Measurements from ENCODE around the gene CCDC3.
"Not testable (repeated sequence)": the region's sequence is repeated elsewhere in the genome, so short reads cannot be mapped to it uniquely, and the experiment has no call there.

Gene CCDC3
- 0 to 1.7 (median 1.1) reads per million in 4 experiments for total RNA-seq

DNA sequence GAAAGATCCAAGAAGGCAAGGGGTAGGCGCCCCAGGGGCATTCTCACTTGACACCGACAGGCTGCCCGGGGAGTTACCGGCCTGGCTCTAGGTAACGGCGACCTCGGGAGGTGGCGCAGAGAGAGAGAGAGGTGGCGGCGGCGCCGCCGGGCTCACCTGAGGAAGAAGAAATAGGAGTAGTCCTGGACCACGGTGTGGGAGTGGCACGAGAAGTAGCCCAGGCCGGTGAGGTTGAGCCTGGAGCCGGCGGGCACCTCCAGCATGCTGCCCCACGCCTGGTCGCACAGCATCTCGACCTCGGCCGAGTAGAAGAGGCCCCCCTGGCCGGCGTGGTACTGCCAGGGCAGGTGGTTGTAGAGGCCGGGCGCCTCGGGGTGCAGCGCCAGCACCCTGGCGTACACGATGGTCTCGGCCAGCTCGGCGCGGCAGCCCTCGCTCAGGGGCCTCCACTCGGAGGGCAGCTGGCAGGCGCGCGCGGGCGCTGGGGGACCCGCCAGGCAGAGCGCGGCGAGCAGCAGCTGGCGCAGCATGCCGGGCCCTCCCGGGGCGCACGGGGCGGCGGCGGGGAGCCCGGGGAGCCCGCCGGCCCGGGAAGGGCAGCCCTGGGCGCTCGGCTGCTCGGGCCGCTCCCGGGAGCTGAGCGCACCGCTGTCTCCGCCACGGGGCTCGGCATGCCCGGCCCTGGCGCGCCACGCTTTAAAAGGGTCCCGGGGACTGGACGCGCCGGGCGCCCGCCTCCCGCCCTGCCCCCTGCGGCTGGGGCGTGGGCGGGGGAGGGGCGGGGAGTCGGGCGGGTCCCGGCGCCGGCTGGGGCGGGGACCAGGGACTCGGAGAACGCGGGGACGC is at the start of gene CCDC3:
Gene CCDC3, minus strand, starts transcription at position 673 of the 846 bp plus-strand sequence. Its CDS starts 143 bp downstream, at position 530.
- DNase-seq: no peak

- no peak for DNase-seq
These were observed 49.7 kb upstream of the CCDC3 start for GRCh38 chr10:13051126-13051694.

GRCh38 chr10:13049774-13050420 is 48.4 kb upstream of the CCDC3 start:
- DNase-seq: no peak

GRCh38 chr10:13048762-13049161 is 47.2 kb upstream of the CCDC3 start:
- no peak for DNase-seq

DNA sequence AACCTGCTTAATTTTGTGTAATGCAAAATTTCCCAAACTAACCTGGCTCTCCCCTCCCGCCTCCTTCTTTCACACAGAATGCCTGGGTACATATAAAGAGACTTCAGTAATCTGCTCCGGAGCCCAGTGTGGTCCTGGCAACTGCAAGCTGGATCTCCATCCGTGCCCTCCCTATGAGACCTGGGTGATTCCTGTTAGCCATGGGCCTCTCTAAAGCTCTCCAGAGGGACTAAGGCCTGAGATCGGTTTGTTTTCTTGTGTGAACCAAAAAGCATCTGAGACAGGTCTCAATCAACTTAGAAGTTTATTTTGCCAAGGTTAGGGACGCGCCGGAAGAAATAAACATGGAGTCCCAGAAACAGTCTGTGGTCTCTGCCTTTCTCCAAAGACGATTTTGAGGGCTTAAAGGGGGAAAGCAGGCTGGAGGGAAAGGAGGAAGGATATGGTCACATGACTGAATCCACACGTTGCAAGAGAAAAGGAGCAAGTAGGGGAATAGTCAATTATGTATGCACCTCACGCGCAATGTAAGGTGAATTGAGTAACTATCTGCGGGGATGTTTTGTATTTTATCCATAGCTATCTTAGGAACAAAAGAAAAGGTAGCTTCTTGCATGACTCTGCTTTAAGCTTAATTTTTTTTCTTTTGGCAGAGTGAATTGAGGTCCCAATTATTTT is 46.2 kb upstream of the CCDC3 start:
- no peak for DNase-seq

- no peak for DNase-seq
These were observed 45.5 kb upstream of the CCDC3 start for GRCh38 chr10:13046851-13047528.

GRCh38 chr10:13043520-13043919 is 42.0 kb upstream of the CCDC3 start:
- no peak for DNase-seq

DNA sequence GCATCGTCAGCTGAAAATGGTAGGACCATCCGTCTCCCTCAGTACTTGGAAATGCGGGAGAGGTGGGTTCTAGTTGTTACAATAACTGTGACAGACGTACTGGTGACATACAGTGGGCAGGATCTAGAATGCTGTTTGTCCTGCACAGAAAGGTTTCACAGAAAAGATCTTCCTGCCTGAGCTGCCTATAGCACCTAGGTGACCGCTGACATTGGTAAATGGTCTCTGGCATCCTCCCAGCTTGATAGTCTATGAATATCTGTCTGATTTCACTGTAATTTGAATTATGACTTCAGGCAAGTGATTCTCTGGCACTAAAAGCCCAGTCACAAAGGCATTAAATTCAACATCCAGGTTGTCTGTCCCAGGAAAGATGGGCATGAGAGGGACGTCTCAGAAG is 38.2 kb upstream of the CCDC3 start:
- DNase-seq: no peak

DNA sequence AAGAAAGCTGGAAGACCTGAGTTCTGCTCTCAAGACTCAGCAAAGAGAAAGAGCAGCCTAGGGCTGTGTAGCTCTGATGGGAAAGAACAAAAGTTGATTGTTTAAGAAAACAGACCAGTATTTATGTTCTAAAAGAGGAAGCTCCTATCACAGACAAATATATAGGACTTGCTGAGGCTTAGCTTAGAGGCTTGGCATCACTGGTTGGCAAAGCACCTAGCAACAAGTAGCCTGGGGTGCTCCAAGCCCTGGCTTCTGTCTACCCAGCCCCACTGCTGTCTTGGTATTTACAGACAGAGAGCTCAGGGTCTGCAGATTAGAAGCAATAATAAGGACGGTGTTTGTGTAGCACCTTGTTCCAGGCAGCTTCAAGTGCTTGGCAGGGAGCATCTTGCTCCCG is 36.9 kb upstream of the CCDC3 start:
- DNase-seq: no peak

DNA sequence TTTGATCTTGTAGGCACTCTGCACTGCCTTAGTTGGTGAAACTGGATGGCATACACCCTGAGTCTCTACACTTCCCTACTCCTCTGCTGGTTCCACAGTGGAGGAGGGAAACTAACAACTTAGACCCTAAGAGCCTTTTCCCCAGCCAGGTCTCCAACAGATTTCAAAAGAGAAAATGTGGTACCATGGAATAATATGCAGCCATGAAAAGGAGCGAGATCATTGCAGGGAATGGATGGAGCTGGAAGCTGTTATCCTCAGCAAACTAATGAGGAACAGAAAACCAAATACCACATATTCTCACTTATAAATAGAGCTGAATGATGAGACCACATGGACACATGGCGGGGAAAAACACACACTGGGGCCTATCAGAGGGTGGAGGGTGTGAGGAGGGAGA is 36.3 kb upstream of the CCDC3 start:
- DNase-seq: no peak

GRCh38 chr10:13036841-13037240 is 35.3 kb upstream of the CCDC3 start:
- no peak for DNase-seq

DNA sequence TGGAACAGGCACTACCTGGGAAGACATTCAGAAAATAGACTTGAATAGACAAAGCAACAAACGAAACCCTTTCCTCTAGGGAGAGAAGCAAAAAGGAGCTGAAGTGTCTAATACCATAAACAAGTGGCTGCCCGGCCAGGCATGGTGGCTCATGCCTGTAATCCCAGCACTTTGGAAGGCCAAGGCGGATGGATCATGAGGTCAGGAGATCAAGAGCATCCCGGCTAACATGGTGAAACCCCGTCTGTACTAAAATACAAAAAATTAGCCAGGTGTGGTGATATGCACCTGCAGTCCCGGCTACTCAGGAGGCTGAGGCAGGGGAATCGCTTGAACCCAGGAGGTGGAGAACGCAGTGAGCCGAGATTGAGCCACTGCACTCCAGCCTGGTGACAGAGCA is 34.2 kb upstream of the CCDC3 start:
- not testable (repeated sequence) for DNase-seq

- no peak for DNase-seq
These were observed 25.4 kb upstream of the CCDC3 start for GRCh38 chr10:13026873-13027272.

GRCh38 chr10:13023754-13024153 is 22.2 kb upstream of the CCDC3 start:
- no peak for DNase-seq

- no peak for DNase-seq
These were observed 17.8 kb upstream of the CCDC3 start for GRCh38 chr10:13019280-13019679.

DNA sequence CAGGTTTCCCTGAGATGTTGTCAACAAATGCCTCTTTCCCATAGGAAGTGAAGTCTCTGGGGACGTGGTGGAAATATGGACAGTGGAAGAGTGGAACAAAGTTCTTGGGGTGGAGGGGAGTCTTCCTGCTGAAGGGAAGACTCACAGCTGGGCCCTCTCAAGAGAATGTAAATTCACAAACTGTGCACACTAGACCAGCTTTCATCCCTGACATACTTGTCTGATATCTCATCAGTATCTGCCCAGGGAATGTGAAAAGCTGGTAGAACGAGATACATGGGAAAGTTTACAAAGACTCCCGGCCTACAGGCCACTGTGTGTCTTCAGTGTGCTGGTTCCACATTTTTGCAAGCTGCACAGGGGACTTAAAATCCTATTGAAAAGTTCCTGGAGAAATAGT is 16.7 kb upstream of the CCDC3 start:
- DNase-seq: no peak

GRCh38 chr10:13016886-13017285 is 15.4 kb upstream of the CCDC3 start:
- no peak for DNase-seq

DNA sequence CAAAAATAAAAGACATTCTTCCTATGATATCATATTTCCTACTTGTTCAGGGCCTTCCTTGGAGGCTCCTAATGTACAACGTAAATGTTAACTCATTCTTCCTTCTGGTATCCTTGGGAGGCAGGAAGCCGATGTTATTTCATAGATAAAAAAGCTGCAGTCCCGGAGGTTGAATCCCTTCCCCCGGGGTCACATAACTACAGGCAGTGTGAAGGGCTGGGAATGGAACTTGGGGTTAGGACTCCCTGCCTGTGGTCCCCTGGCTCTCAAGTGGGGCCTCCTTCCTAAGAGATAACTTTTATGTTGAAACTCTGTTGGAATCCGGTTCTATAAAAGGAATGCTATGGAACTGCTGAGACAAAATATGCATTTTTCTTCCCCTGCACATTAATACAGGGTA is 14.9 kb upstream of the CCDC3 start:
- DNase-seq: no peak

DNA sequence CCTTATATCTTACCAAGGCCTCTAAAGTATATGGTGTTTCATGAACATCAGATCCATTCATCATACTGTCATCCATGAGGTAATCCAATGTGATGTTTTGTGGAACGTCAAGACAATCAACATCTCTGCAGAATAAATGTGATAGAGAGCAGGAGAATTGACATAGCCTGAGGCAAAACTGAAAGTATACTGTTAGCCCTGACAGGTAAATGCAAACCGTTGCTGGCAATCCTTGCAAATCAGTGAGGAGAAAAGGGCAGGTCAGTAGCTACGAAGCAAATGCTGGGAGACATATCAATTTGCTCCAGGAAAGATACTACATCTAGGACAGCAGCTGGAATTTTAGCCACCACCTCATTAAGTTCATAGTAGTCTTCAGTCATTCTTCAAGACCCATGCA is 4.5 kb upstream of the CCDC3 start:
- no peak for DNase-seq

DNA sequence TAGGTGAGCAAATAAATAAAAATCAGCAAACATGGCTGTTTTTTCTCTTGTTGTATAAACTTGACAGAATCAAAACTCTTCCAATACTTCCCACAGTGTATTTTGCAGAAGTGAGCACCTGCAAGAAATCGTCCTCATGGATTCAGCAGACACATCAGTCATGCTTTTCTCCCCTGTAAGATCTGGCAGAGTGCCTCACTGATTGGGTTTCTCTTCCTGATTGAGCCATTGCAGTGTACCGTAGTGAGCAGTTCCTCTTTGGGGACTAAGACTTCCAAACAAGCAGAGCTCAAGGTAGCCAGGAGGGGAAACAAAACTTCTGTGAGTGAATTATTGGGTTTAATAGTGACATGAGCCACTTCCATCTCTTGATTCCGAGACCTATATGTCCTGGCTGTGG is 2.2 kb upstream of the CCDC3 start:
- no peak for DNase-seq

DNA sequence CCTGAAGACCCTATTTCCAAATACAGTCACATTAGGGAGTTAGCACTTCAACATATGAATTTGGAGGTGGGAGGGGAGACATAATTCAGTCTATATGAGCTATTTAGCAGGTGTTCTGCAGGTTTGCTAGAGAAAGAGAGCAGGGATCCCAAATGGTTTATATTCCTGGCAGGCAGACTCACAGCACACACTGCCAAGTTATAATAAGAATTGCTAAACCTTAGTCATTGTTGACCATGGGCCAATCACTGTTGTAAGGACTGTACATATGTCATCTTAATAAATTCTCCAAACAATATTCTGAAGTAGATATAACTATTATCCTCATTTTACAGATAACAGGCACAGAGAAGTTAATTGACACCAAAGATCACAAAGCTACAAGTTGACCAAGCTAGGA is 1.5 kb upstream of the CCDC3 start:
- no peak for DNase-seq

DNA sequence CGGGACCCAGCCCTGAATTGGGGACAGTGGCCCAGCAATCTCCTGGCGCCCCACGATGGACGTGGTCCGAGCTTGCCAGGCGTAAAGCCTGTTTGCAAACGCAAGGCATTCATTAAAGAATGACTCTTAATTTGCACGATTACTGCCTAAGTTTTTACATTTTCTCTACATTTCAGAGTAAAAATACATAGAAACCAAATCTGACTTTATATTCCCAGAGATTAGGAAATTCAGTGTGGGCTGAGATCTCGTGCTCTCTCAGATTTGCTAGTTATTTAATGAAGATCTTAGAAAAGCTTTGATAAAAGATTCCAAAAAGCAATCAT is 337 bp upstream of the CCDC3 start:
- no peak for DNase-seq

GRCh38 chr10:13000431-13000830 is 1.1 kb downstream of the CCDC3 start:
- no peak for DNase-seq

All from effector CD8-positive, alpha-beta T cell (primary cell).